Fibroblast of peridontal ligament (primary cell): ENCODE results near the gene ZC3H12C.

Experiments
- DNase-seq: peaks from one replicate; pipeline ENCODE4 v3.0.0-alpha.2; 2010; ENCODE audit errors: extremely low read depth

The ZC3H12C gene

DNA sequence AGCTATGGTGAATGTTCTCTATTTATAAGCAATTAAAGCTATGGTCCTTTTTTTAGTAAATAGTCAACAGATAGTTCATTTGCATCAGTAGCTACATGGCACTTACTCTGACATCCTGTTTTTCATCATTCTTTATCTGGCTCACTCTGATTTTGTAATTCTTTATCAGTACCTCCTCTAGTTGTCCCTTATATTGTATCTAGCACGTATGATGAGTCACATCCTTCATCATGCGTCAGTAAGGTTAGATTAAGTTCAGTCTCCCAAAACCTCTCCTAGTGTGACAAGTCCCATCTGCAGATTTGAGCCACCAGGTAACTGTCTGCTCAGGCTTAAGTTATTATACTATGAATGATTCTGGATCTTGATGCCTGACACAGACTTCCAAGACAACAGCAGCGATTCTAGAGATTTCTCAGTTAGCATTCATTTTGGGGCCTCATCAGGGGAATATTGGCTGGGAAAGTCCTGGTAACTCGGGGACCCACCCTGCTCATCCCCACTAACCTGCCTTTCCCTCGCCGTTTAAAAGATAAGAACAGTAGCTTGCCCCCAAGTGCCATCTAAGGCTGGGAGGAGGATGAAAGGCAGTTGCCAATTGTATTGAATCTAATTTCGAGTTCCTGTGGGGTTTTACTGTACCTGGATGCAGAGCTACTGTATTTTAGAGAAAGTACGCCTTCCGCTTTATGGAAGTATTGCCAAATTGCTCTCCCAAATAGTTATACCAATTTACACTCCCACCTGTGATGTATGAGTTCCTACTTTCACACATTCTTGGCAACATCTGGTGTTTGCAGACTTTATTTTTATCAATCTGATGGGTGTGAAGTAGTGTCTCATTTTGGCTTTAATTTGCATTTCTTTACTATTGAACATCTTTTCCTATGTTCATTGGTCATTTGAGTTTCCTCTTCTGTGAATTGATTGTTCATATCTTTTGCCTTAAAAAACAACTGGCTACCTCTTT is 55.9 kb downstream of the ZC3H12C start:
- peak; percentile 39 for DNase-seq

DNA sequence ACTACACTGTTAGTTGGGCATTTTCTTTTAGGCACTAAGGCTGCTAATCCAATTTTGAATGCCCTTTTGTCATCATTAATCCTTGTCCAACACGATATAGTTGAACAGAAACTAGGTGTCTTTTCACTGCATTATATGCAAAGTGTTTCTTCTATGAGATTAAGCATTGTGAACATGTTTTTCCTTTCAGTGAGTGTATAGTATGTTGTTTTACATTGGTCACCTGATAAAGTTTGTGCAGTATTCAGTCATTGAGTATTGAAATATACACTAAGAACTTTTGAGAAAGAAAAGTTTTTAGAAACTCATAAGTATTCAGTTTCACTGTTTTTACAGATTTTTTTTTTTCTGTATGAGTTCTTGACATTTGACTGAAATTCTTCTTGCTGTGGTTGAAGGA is 59.0 kb downstream of the ZC3H12C start:
- no peak for DNase-seq

DNA sequence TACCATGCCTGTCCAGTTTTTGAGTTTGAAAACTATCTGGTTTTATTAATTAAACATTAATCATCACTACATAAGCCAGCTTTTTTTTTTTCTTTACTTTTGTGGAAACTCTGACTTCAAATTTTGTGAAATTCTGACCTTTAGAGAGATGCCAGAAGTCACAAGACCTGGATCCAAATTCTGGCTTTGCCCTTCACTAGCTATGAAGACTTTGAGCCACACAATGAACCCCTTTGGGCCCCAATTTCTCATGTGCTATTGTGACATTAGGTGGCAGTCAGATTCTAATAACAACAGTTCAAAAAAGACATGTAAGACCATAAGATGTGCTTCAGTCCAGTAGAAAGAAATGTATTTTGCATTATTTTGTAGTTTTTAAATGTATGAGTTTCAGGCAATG is 60.3 kb downstream of the ZC3H12C start:
- DNase-seq, result no peak

DNA sequence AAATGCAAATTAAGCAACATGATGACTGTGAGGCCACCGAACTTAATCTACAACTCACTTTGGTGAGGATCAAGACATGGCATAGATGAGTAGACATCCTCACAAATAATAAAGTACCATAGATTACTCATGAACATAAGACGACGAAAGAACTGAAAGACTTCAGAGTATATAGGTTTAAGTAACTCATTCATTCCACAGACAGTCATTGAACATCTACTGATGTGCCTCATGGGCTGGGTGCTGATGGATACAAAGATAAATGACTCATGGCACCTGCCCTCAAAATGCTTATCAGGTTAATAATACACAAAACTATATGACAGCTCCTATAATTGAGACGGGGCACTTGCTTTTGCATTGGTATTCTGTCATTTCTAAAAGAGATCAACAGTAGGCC is 63.3 kb downstream of the ZC3H12C start:
- DNase-seq, result no peak

DNA sequence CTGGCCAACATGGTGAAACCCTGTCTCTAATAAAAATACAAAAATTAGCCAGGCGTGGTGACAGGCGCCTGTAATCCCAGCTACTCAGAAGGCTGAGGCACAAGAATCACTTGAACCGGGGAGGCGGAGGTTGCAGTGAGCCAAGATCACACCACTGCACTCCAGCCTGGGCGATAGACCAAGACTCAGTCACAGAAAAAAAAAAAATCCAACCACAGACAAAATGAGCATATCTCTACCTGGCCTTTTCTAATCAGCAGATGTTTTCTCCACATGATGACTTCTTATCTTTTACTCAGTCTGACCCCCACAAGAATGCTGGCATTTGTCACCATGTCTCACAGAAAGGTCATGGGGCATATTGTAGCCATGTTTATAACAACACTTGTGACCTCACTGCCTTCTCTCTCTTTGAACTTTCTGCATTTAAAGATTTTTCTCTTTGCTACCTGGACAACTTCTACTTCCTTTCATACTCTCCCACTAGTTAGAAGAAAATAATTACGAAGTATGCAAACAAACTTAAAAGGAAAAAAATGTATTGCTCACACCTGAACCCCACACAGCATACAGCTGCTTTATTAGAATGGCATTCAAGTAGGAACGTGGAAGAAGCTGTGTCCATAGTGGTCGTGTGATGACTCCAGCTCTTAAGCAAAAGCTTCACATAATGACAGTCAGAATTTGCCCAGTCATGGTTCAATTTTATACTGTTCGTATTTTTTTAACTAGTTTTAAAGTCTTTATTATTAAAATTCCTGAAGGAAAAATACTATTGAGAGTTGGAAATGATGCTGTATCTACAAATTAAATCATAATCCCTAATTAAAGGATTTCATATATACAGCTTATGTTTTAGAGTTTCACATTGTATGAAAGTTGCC is 65.4 kb downstream of the ZC3H12C start:
- no peak for DNase-seq

DNA sequence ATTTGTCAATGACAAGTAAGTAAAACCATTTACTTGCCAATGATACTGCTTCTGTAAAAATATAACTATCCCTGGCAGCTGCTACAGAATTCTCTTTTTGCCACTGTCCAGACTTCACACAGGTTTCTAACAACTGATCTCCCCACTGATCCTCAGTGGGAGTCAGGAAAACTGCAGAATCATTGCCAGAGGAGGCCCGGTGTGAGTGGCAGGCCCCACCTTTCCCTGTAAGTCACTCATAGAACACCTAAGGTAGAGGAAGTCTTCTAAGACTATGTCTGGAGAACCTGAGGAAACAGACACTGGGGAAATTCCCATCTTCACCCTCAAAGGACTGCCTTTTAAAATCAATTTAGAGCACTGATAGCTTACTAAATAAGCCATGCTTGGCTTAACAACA is 66.3 kb downstream of the ZC3H12C start:
- DNase-seq, result no peak

DNA sequence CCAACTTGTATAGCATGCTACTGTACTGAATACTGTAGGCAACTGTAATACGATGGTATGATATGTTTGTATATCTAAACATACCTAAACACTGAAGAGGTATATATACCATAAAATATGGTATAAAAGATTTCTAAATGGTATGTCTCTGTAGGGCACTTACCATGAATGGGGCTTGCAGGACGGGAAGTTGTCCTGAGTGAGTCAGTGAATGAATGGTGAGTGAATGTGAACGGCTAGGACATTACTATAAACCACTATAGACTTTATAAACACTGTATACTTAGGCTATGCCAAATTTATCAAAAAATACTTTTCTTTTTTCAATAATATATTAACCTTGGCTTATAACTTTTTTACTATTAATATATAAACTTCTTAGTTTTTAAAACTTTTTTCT is 66.8 kb downstream of the ZC3H12C start:
- no peak for DNase-seq

DNA sequence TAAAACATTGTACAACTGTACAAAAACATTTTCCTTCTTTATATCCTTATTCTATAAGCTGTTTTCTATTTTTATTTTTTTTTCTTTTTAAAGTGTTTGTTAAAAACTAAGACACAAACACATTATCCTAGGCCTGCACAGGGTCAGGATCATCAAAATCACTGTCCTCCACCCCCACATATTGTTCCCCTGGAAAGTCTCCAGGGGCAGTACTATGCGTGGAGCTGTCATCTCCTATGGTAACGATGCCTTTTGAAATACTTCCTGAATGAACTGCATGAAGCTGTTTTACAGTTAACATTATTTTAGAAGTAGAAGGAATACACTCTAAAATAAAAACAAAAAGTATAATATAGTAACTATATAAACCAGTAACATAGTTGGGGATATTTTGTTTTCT is 67.2 kb downstream of the ZC3H12C start:
- no peak for DNase-seq

DNA sequence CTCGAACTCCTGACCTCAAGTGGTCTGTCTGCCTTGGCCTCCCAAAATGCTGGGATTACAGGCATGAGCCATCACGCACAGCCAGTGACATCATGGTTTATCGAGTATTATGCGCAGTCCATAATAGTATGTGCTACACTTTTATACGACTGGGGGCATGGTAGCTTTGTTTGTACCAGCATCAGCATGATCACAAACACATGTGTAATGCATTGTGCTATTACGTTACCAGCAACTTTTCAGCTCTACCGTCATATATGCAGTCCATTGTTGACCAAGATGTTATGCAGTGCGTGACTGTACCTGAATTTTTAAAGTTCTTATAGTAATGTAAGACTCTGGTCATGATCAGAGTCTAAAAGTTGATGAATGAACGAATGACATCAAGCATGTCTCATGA is 67.9 kb downstream of the ZC3H12C start:
- no peak for DNase-seq

DNA sequence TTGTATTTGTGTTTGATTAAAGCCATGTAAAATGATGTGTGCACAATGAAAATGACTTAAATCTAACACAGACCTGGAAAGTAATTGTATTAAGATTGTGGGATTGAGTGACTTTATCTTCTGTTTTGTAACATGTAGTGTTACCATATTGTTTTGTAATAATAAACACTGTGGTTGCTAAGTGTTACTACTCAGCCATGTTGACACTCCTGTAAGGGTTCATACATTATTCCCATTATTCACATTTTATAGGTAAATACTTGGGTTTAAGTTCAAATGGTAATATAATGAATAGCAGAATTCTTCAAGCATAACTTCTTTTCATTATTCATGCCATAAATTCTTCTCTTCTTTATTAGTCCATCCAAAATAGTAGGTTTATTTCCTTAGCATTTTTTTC is 69.0 kb downstream of the ZC3H12C start:
- no peak for DNase-seq

DNA sequence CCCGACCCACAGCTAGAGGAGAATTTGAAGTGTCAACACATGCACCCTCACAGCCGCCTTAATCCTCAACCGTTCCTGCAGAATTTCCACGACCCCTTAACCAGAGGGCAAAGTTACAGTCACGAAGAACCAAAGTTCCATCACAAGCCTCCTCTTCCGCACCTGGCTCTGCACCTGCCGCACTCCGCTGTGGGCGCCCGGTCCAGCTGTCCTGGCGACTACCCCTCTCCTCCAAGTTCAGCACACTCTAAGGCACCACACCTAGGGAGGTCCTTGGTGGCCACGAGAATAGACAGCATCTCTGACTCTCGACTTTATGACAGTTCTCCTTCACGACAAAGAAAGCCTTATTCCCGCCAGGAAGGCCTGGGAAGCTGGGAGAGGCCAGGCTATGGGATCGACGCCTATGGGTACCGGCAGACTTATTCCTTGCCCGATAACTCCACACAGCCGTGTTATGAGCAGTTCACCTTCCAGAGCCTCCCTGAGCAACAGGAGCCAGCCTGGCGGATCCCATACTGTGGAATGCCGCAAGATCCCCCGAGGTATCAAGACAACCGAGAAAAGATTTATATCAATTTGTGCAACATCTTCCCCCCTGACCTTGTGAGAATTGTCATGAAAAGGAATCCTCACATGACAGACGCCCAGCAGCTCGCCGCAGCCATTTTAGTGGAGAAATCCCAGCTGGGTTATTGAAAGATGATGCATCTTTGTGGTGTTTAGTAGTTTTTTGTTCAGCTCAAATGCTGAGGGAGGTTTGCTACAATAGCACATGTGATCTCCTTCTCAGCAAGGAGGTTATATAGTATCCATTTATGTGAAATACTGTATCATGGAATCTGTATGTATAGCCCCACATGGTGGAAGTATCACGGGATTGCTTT is 72.1 kb downstream of the ZC3H12C start:
- no peak for DNase-seq

DNA sequence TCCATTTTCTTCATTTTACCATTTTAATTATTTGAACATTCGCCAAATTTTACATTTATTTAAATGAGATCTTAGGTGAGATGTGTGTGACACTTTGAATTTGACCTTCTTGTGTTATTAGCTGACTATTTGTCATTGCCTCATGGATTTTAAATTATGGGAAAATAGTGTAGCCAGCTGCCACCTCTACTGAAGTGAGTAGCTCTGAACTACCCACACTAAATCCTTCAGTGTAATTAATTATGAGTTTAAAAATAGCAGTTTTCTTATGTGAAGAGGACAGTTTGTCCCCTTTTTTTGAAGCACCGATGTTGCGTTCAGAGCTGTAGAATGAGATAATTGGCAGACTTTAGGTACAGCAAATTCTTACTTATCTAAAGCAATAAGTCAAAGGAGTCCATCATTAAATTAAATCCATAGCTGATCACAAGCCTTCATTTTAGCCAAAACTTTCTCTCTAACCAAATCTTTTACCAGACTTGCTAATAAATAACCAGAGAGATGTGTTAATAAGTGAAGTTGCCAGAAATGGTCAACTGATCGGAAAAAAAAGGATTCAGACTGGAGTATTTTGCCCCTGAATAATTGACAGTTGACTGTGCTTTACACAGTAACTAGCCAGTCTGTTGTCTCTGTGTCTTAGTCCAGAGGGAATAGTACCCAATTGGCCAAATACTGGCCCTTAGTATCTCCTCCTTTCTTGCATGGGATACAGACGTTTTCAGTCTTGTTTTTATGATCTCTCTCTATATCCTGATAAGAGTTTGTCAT is 75.0 kb downstream of the ZC3H12C start:
- DNase-seq, result no peak

DNA sequence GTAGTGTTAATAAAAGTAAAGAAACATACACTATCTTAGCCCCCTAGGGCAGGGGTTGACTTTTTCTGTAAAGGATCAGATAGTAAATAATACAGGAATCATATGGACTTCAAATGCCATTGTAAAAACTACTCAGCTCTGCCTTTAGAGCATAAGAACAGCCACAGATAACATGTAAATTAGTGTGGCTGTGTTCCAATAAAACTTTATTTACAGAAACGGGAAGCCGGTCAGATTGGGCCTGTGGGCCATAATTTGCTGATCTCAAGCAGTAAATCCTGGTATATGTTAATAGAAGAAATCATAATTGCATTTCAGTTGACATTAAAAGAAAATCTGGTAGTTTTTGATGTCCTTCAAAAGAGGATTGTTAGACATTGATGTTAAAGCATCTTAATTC is 76.5 kb downstream of the ZC3H12C start:
- no peak for DNase-seq

DNA sequence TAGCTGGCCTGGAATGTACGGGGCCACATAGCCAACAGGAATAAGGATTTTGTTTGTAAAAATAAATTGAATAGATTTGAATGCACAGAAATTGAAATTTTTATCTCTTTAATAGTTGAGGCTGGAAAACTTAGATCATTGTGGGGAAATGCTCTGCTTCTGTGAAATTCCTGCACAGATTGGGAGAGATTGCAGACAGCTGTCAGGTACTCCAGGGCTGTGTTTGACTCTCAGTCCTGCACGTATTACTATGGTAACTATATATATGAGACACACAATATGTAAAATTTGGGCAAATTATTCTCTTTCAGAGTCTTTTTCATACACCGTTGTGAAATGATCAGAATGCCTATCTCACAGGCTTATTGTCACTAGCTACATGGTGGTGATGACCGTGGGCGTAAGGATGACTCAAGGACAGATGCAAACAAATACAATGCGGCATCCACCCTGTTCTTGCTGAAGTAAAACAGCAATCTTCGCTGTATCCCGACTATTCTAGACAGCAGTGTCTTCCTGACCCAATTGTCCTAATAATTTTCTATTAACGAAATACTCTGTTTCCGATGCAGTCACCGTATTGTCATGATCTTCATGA is 79.4 kb downstream of the ZC3H12C start:
- no peak for DNase-seq

DNA sequence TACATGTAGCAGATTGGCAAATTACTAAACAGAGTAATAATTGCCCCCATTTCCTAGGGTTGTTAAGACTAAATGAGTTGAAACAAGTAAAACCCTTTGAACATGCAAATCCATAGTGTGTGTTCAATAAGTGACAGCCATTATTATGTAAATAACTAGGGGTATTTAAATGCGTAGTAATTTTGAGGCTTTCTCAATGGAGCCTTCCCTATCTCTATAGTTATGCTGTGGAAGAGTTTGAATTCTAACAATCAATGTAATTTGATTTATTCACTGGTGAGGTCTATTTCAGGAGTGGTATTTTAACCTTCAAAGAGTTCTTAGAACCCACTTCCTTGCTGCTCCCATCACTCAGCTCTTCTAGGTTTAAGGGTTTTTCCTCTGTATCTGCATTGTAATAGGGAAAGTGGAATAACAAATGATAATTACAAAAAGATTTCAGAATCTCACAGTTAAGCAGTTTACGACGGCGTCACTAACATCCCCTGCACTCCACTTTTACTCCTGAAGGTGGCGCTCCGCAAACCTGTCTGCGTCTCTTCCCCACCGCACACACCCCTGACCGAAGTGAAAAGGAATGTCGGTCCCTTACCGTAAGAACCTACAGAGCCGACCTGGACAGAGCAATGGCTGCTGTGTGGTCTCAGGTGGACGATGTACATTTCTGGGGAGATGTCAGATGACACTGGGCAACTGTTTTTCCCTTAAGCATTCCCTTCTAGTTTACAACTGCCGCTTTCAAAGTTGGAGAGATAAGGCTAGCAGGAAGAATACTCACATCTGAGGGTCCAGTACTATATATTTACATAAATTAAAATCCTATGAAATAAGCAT is 80.8 kb downstream of the ZC3H12C start:
- DNase-seq, result peak; percentile 56

DNA sequence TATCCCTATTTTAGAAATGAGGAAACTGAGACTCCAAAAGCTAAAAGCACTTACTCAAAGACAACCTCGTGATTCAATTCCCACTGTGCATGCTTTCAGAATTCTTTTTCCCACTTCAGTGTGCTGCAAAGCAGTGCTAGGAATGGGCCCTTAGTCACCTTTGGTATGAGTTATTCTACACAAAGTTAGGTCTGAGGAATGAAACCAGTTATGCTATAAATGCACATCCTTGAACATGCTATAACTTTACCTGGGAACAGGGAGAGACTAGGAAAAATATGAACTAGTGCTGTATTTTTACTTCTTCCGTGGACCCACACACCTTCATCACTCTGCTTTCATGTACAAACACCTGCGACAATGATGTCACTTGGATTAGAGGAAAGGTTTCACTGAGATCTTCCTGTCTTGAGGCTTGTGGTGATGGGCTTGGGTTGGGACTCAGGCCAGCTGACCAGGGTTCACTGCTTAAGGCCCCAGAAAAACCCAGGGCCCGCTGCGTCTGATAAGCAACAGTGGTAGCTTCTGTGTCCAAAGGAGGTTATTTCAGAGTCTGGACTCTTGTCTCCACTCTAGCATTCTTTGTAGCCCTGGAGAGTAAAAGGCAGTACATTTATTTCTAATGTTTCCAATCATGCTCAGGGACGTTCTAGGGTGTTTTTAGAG is 81.6 kb downstream of the ZC3H12C start:
- peak; percentile 38 for DNase-seq

DNA sequence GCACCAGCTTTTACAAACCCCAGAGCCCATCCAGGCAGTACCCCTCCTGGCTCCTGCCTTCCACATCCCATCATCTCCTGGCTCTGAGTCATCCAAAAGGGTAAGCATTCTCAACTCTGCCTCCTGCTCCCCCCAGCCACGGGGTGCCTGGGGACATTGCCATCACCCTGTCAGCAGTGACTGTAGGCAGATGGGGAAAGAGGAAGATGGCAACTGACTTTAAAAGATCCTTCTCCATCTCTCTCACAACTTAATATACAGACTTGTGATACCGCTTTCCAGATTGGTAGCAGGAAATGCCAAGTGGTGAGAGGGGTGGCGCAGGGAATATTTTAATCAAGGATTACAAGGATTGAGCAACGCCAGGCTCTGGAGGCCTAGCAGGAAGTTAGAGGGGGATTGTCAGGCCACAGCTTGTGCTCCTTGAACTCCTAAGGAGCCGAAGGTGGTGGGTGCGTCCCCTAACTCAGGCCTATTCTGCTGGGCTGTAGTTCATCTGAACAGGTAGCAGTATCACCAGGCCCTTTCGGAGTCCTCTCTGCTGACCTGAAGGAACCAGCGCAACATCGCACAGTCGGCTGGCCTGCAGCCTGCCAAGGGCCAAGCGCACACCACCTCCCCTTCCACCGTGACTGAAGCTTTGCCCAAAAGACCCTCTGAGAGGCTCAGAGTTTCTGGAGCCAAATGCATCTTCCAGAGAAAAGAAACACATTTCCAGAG is 83.3 kb downstream of the ZC3H12C start:
- DNase-seq, result no peak

DNA sequence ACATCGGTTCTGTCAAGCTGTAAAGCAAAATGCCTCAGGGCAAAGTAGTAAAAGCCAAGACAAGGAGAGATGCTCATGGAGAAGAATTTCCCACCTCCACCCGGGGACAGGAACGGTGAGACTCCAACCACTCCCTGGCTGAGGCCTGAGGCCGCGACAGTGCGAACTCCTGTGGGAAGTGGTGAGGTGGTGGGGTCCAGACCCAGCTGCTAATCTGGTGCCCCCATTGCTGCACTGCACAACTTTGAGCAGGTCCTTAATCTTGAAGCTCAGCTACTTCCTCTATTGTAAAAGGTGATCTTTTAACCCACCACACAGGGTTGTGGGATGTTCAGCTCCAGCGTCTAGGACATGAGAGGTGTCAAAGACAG is 83.9 kb downstream of the ZC3H12C start:
- DNase-seq, result no peak

DNA sequence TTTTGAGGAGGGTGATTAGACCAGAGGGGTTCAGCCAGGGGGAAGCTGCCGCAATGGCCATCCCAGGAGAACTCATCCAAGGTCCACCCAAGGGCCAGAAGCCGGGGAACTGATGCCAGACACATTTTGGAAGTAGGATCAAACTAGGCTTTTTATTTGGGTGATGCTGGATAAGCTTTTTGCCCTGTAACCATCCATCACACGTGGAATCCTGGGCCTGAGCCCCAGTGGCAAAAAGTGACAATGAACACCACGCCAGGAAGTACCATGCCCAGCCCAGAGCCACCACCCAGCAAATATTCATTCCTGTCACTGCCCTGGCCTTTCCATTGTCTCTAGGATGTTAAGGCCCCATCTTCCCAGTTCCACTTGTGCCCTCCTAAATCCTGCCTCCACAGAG is 85.9 kb downstream of the ZC3H12C start:
- no peak for DNase-seq
